H1 (cell line): ENCODE results near the gene SMYD3. TPM values are rescaled to one million over a fixed set of nuclear protein-coding genes. Genes with fewer than 3 reads are reported as not detected.

ENCODE experiments used
- EGR1 ChIP-seq: IDR thresholded peaks from 2 replicates; pipeline ENCODE4 v1.6.1; 2011; ENCODE audit warnings: low read depth, low read length, borderline replicate concordance
- FOSL1 ChIP-seq: IDR thresholded peaks from 2 replicates; pipeline ENCODE4 v1.6.1; 2011; ENCODE audit warnings: mild to moderate bottlenecking, low read depth, low read length, moderate library complexity; ENCODE audit not compliant: insufficient read depth
- RBBP5 ChIP-seq: IDR thresholded peaks from 2 replicates; pipeline ENCODE4 v1.7.1; 2012; ENCODE audit warnings: low read depth, mild to moderate bottlenecking, inconsistent platforms, low read length, moderate library complexity, borderline replicate concordance
- polyA plus RNA-seq, 7 experiments: library from polyadenylated mRNA; depleted of rRNA in 3 of 7; stranded (reverse) in 5 of 7; unstranded in 2 of 7; fragments of >200 nt in 5 of 7; fragments of 200-250 nt in 2 of 7; gene quantifications; 1 replicate in 5 of 7; 2 replicates in 1 of 7; 4 replicates in 1 of 7; pipeline versions ENCODE4 v1.2.1 to v1.2.3, GENCODE V29; 2011 to 2013; ENCODE audit warnings: missing spikeins in 2 of 7, mixed read lengths in 2 of 7
- total RNA-seq: library from RNA; stranded (reverse); fragmentation: NEBNext Ultra II Directional; extraction: Animal tissue kit (Norgen Biotek cat#: 25700); gene quantifications from 2 replicates; pipeline ENCODE4 v1.2.1, GENCODE V29; 2021

The SMYD3 gene
- total and polyA plus RNA-seq, 2 of the 8 experiments (the other 6 are each of a cell fraction or from before 2014, with no cell fraction given), result 17.3 to 25.4 TPM

- TF ChIP-seq FOSL1 (no peak), EGR1 (no peak), RBBP5 (no peak)
Observed at GRCh38 chr1:246383791-246384190, 123.3 kb downstream of the SMYD3 start (continued).
